GM12891 (cell line): ENCODE data around the gene ROBO4. TPM values are rescaled to one million over a fixed set of nuclear protein-coding genes. Genes with fewer than 3 reads are reported as not detected.

Source experiments
- DNase-seq: peaks from one replicate; pipeline ENCODE4 v3.0.0; 2011; ENCODE audit warnings: low spot score; ENCODE audit not compliant: insufficient read length
- FAIRE-seq: peaks from 2 replicates; lab custom pipeline; 2011; peaks lifted over from hg19 to GRCh38; lab: Jason Lieb, UNC
- PAX5 ChIP-seq: IDR thresholded peaks from 2 replicates; pipeline ENCODE4 v1.6.1; 2011; ENCODE audit warnings: low read length, moderate library complexity, mild to moderate bottlenecking; ENCODE audit not compliant: insufficient read depth, severe bottlenecking
- POLR2A ChIP-seq: IDR thresholded peaks from 2 replicates; pipeline ENCODE4 v1.6.1; 2011; ENCODE audit warnings: low read depth, low read length, control low read depth
- POLR2AphosphoS5 ChIP-seq: IDR thresholded peaks from 2 replicates; pipeline ENCODE4 v1.6.1; 2011; ENCODE audit warnings: low read depth, low read length, control low read depth
- POU2F2 ChIP-seq: IDR thresholded peaks from 2 replicates; pipeline ENCODE4 v1.6.1; 2011; ENCODE audit warnings: low read depth, mild to moderate bottlenecking, control low read depth, low read length, moderate library complexity
- SPI1 ChIP-seq: IDR thresholded peaks from 2 replicates; pipeline ENCODE4 v1.6.1; 2011; ENCODE audit warnings: low read depth, low read length, control low read depth
- TAF1 ChIP-seq: IDR thresholded peaks from 2 replicates; pipeline ENCODE4 v1.6.1; 2011; ENCODE audit warnings: low read depth, low read length, control low read depth
- polyA plus RNA-seq: library from polyadenylated mRNA; unstranded; fragments of >200 nt; gene quantifications from one replicate; pipeline ENCODE4 v1.2.1, GENCODE V29; 2012; ENCODE audit warnings: low read depth, missing spikeins, inconsistent platforms; ENCODE audit not compliant: missing spikeins

ROBO4 gene
- not detected for polyA plus RNA-seq

- DNase-seq = no peak
- TF ChIP-seq TAF1 (no peak), POLR2A (no peak), PAX5 (no peak), POLR2AphosphoS5 (no peak)
- FAIRE-seq = no peak
Observed at GRCh38 chr11:124897674-124898262, at the start of gene ROBO4. Gene ROBO4, minus strand, starts transcription at chr11:124897865. Its CDS starts 70 bp downstream, at chr11:124897795.

- TF ChIP-seq SPI1 (no peak), POLR2AphosphoS5 (no peak), PAX5 (no peak), POU2F2 (no peak), POLR2A (no peak), TAF1 (no peak)
- DNase-seq = no peak
- FAIRE-seq = no peak
Observed at GRCh38 chr11:124946735-124947141, 49.1 kb upstream of the ROBO4 start.

- DNase-seq (no peak), FAIRE-seq (no peak)
- TF ChIP-seq POLR2AphosphoS5 = no peak
- no peak for TF ChIP-seq PAX5
- TF ChIP-seq TAF1 = no peak
- no peak for TF ChIP-seq SPI1
- no peak for TF ChIP-seq POLR2A
- TF ChIP-seq POU2F2 = no peak
Observed at GRCh38 chr11:124945826-124946225, 48.2 kb upstream of the ROBO4 start.

GRCh38 chr11:124944565-124944964 is 46.9 kb upstream of the ROBO4 start:
- DNase-seq (no peak), FAIRE-seq (no peak)
- no peak for TF ChIP-seq POU2F2
- TF ChIP-seq POLR2A = no peak
- TF ChIP-seq PAX5 = no peak
- no peak for TF ChIP-seq TAF1
- no peak for TF ChIP-seq SPI1
- TF ChIP-seq POLR2AphosphoS5 = no peak

- TF ChIP-seq POU2F2 (no peak), POLR2A (no peak)
- DNase-seq = no peak
- FAIRE-seq = no peak
Observed at GRCh38 chr11:124943741-124944140, 46.1 kb upstream of the ROBO4 start.

GRCh38 chr11:124943254-124943616 is 45.6 kb upstream of the ROBO4 start:
- TF ChIP-seq POU2F2 = no peak
- no peak for TF ChIP-seq POLR2A
- no peak for TF ChIP-seq POLR2AphosphoS5
- TF ChIP-seq PAX5 = no peak
- TF ChIP-seq SPI1 = no peak
- TF ChIP-seq TAF1 = no peak
- no peak for FAIRE-seq
- DNase-seq = no peak

GRCh38 chr11:124942466-124943253 is 45.0 kb upstream of the ROBO4 start:
- DNase-seq = no peak
- TF ChIP-seq POLR2AphosphoS5 = no peak
- TF ChIP-seq POLR2A = no peak
- TF ChIP-seq TAF1 = no peak
- TF ChIP-seq POU2F2 = no peak
- no peak for TF ChIP-seq PAX5
- TF ChIP-seq SPI1 = no peak
- no peak for FAIRE-seq

GRCh38 chr11:124941703-124942102 is 44.0 kb upstream of the ROBO4 start:
- no peak for FAIRE-seq
- TF ChIP-seq POU2F2 (no peak), SPI1 (no peak), TAF1 (no peak), POLR2A (no peak), PAX5 (no peak), POLR2AphosphoS5 (no peak)
- no peak for DNase-seq

GRCh38 chr11:124938970-124939369 is 41.3 kb upstream of the ROBO4 start:
- no peak for DNase-seq
- TF ChIP-seq PAX5 = no peak
- no peak for TF ChIP-seq TAF1
- no peak for TF ChIP-seq POLR2A
- no peak for TF ChIP-seq SPI1
- TF ChIP-seq POLR2AphosphoS5 = no peak
- TF ChIP-seq POU2F2 = no peak
- FAIRE-seq = no peak
